Neural cell (in vitro differentiated cells): ENCODE results near the gene PIGS. TPM values are rescaled to one million over a fixed set of nuclear protein-coding genes. Genes with fewer than 3 reads are reported as not detected.

Experiments used
- H2AFZ ChIP-seq: fragments of 200-600, 300-800 bp; sonication (generic), shearing (Covaris generic); 2 replicates; pipeline ENCODE4 v1.6.0; 2014; ENCODE audit warnings: low read depth, mild to moderate bottlenecking, antibody characterized with exemption, low read length, moderate library complexity
- H3F3A ChIP-seq: fragments of 200-600 bp; shearing (Covaris generic); 2 replicates; pipeline ENCODE4 v1.6.1; 2016; ENCODE audit warnings: mild to moderate bottlenecking, moderate library complexity, mixed read lengths, antibody characterized with exemption, low read length; ENCODE audit not compliant: insufficient read depth, poor library complexity, severe bottlenecking
- H3K27ac ChIP-seq: fragments of 200-600, 300-800 bp; sonication (generic), shearing (Covaris generic); 2 replicates; pipeline ENCODE4 v1.5.1; 2014; ENCODE audit warnings: mild to moderate bottlenecking, low read length, moderate library complexity
- H3K27me3 ChIP-seq: fragments of 300-800, 200-600 bp; sonication (generic), shearing (Covaris generic); 2 replicates; pipeline ENCODE4 v1.6.0; 2014; ENCODE audit warnings: mild to moderate bottlenecking, low read depth, low read length, moderate library complexity; ENCODE audit not compliant: insufficient read depth
- H3K36me3 ChIP-seq: fragments of 300-800, 200-600 bp; sonication (generic), shearing (Covaris generic); 2 replicates; pipeline ENCODE4 v1.5.1; 2014; ENCODE audit warnings: mild to moderate bottlenecking, antibody characterized with exemption, low read length, moderate library complexity; ENCODE audit not compliant: insufficient read depth
- H3K4me2 ChIP-seq: fragments of 300-800, 200-600 bp; sonication (generic), shearing (Covaris generic); 2 replicates; pipeline ENCODE4 v1.6.0; 2014; ENCODE audit warnings: mild to moderate bottlenecking, low read length
- H3K4me3 ChIP-seq: fragments of 300-800, 200-600 bp; sonication (generic), shearing (Covaris generic); 2 replicates; pipeline ENCODE4 v1.5.1; 2014; ENCODE audit warnings: mild to moderate bottlenecking, low read length, moderate library complexity
- H3K79me2 ChIP-seq: fragments of 200-600 bp; shearing (Covaris generic); replicated peaks from 2 replicates; pipeline ENCODE4 v1.6.0; 2014; ENCODE audit warnings: mild to moderate bottlenecking, low read length, moderate library complexity; ENCODE audit not compliant: insufficient read depth
- H3K9ac ChIP-seq: fragments of 300-800, 200-600 bp; sonication (generic), shearing (Covaris generic); 2 replicates; pipeline ENCODE4 v1.6.1; 2016; ENCODE audit warnings: mild to moderate bottlenecking, low read length, mixed read lengths
- H3K9me2 ChIP-seq: fragments of 200-600 bp; shearing (Covaris generic); 2 replicates; pipeline ENCODE4 v1.6.1; 2016; ENCODE audit warnings: mild to moderate bottlenecking, low read length, mixed read lengths; ENCODE audit not compliant: insufficient read depth
- H3K9me3 ChIP-seq: fragments of 200-600, 300-800 bp; sonication (generic), shearing (Covaris generic); 2 replicates; pipeline ENCODE4 v1.6.1; 2016; ENCODE audit warnings: mild to moderate bottlenecking, mixed run types, low read length, moderate library complexity, mixed read lengths
- H4K20me1 ChIP-seq: fragments of 200-600 bp; shearing (Covaris generic); 2 replicates; pipeline ENCODE4 v1.6.1; 2016; ENCODE audit warnings: mild to moderate bottlenecking, mixed run types; ENCODE audit not compliant: insufficient read depth
- EP300 ChIP-seq: fragments of 450-650 bp; conservative IDR thresholded peaks from 2 replicates; pipeline ENCODE4 v1.6.1; 2014; ENCODE audit warnings: antibody characterized with exemption, mild to moderate bottlenecking, moderate library complexity; ENCODE audit not compliant: poor library complexity, severe bottlenecking
- EZH2 ChIP-seq: fragments of 200-600, 300-800 bp; shearing (Covaris generic), sonication (generic); IDR thresholded peaks from 2 replicates; pipeline ENCODE4 v1.6.1; 2014; ENCODE audit warnings: antibody characterized with exemption, low read length, borderline replicate concordance, mild to moderate bottlenecking; ENCODE audit not compliant: insufficient read depth, poor library complexity, severe bottlenecking
- MXI1 ChIP-seq: fragments of 450-650 bp; conservative IDR thresholded peaks from 2 replicates; pipeline ENCODE4 v1.6.1; 2014; ENCODE audit warnings: antibody characterized with exemption, mild to moderate bottlenecking; ENCODE audit not compliant: poor library complexity, severe bottlenecking
- POLR2AphosphoS5 ChIP-seq: IDR thresholded peaks from 2 replicates; pipeline ENCODE4 v1.6.1; 2012
- RAD21 ChIP-seq: fragments of 450-650 bp; conservative IDR thresholded peaks from 2 replicates; pipeline ENCODE4 v1.6.1; 2014; ENCODE audit warnings: antibody characterized with exemption, mild to moderate bottlenecking, moderate library complexity
- REST ChIP-seq: IDR thresholded peaks from 2 replicates; pipeline ENCODE4 v1.6.1; 2012; ENCODE audit warnings: borderline replicate concordance
- SMC3 ChIP-seq: fragments of 450-650 bp; conservative IDR thresholded peaks from 2 replicates; pipeline ENCODE4 v1.6.1; 2014; ENCODE audit warnings: antibody characterized with exemption, mild to moderate bottlenecking, moderate library complexity; ENCODE audit not compliant: poor library complexity
- TAF1 ChIP-seq: IDR thresholded peaks from 2 replicates; pipeline ENCODE4 v1.6.1; 2012; ENCODE audit warnings: low read depth
- polyA plus RNA-seq: library from polyadenylated mRNA; depleted of rRNA; stranded (reverse); fragments of >200 nt; gene quantifications from 2 replicates; pipeline ENCODE4 v1.2.3, GENCODE V29; 2014
- TF ChIP-seq, protein P1 (sequence below): fragments of 450-650 bp; IDR thresholded peaks from 2 replicates; pipeline ENCODE4 v1.5.1; 2014; ENCODE audit warnings: antibody characterized with exemption, mild to moderate bottlenecking, moderate library complexity; ENCODE audit not compliant: poor library complexity, severe bottlenecking

PIGS gene
- polyA plus RNA-seq, 1 donor from 2014 or later: 37.6 TPM

- peak overlapping the region; percentile 71 for H3K4me3 ChIP-seq
- H2AFZ ChIP-seq: peak overlapping the region; percentile 25
- no peaks in the 10 kb centered on the region for H3F3A ChIP-seq
- H3K9ac ChIP-seq: peak overlapping the region; percentile 61
- no peaks in the 10 kb centered on the region for H3K36me3 ChIP-seq
- no peaks in the 10 kb centered on the region for H3K79me2 ChIP-seq
- no peak for TF ChIP-seq MXI1
- TF ChIP-seq RAD21: no peak
- no peak for TF ChIP-seq EP300
- TF ChIP-seq EZH2: no peak
- TF ChIP-seq POLR2AphosphoS5: no peak
- TF ChIP-seq REST: no peak
- no peak for TF ChIP-seq SMC3
- TF ChIP-seq, protein P1, sequence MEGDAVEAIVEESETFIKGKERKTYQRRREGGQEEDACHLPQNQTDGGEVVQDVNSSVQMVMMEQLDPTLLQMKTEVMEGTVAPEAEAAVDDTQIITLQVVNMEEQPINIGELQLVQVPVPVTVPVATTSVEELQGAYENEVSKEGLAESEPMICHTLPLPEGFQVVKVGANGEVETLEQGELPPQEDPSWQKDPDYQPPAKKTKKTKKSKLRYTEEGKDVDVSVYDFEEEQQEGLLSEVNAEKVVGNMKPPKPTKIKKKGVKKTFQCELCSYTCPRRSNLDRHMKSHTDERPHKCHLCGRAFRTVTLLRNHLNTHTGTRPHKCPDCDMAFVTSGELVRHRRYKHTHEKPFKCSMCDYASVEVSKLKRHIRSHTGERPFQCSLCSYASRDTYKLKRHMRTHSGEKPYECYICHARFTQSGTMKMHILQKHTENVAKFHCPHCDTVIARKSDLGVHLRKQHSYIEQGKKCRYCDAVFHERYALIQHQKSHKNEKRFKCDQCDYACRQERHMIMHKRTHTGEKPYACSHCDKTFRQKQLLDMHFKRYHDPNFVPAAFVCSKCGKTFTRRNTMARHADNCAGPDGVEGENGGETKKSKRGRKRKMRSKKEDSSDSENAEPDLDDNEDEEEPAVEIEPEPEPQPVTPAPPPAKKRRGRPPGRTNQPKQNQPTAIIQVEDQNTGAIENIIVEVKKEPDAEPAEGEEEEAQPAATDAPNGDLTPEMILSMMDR: no peak
- no peak for TF ChIP-seq TAF1
- no peaks in the 10 kb centered on the region for H3K9me2 ChIP-seq
- H3K9me3 ChIP-seq: no peaks in the 10 kb centered on the region
- H3K4me2 ChIP-seq: peak overlapping the region; percentile 63
- no peak overlapping the region for H3K27ac ChIP-seq
- no peaks in the 10 kb centered on the region for H4K20me1 ChIP-seq
- no peaks in the 10 kb centered on the region for H3K27me3 ChIP-seq
Observed at GRCh38 chr17:28599311-28600184, 28.2 kb upstream of the PIGS start.

- H3K9me2 ChIP-seq: no peaks in the 10 kb centered on the region
- TF ChIP-seq RAD21 (peak; percentile 21), SMC3 (peak; percentile 25), POLR2AphosphoS5 (peak; percentile 27), TAF1 (no peak), MXI1 (peak; percentile 96), REST (no peak), EZH2 (no peak), EP300 (no peak)
- TF ChIP-seq, protein P1: no peak
- no peaks in the 10 kb centered on the region for H3K9me3 ChIP-seq
- peak within 1 kb of the TSS; percentile 63 for H3K4me2 ChIP-seq
- no peaks in the 10 kb centered on the region for H3K27me3 ChIP-seq
- no peaks in the 10 kb centered on the region for H3F3A ChIP-seq
- peak within 1 kb of the TSS; percentile 71 for H3K4me3 ChIP-seq
- no peaks in the 10 kb centered on the region for H4K20me1 ChIP-seq
- H3K36me3 ChIP-seq: no peaks in the 10 kb centered on the region
- no peaks in the 10 kb centered on the region for H3K79me2 ChIP-seq
- H2AFZ ChIP-seq: peak within 1 kb of the TSS; percentile 25
- peak within 1 kb of the TSS; percentile 61 for H3K9ac ChIP-seq
- no peak within 1 kb of the TSS for H3K27ac ChIP-seq
Observed at GRCh38 chr17:28598799-28599310, 27.5 kb upstream of the PIGS start, which contains the start of gene SPAG5. Gene SPAG5, minus strand, starts transcription at chr17:28599025. Its CDS starts 79 bp downstream, at chr17:28598946.
